Gastroesophageal sphincter (tissue), 4 donors: ENCODE measurements around the gene TMEM127. TPM values are rescaled to one million over a fixed set of nuclear protein-coding genes. Genes with fewer than 3 reads are reported as not detected.
"Not testable (repeated sequence)": the region's sequence is repeated elsewhere in the genome, so short reads cannot be mapped to it uniquely, and the experiment has no call there.

Source experiments
- ATAC-seq: fragments of 150-250 bp; one replicate; pipeline ENCODE4 v1.9.1; 2016; ENCODE audit warnings: mild to moderate bottlenecking, moderate library complexity
- H3K27ac ChIP-seq, 4 donors: fragments of 200-600 bp; sonication (generic) in 3 of 4; 1 replicate in 3 of 4; 2 replicates in 1 of 4; pipeline ENCODE4 v1.5.1; 2016 to 2019
- H3K27me3 ChIP-seq: fragments of 200-600 bp; sonication (generic); one replicate; pipeline ENCODE4 v1.5.1; 2019
- H3K36me3 ChIP-seq, 2 donors: fragments of 200-600 bp; sonication (generic); one replicate each; pipeline ENCODE4 v1.5.1; 2019; ENCODE audit warnings: control low read depth in 1 of 2
- H3K4me1 ChIP-seq, 3 donors: fragments of 200-600 bp; sonication (generic); 1 replicate in 2 of 3; 2 replicates in 1 of 3; pipeline ENCODE4 v1.5.1; 2016 to 2019; ENCODE audit warnings: control low read depth in 2 of 3
- H3K4me3 ChIP-seq, 2 donors: fragments of 200-600 bp; sonication (generic); one replicate each; pipeline ENCODE4 v1.5.1; 2019; ENCODE audit warnings: mild to moderate bottlenecking in 1 of 2, moderate library complexity in 1 of 2
- H3K9me3 ChIP-seq, 3 donors: fragments of 200-600 bp; sonication (generic); one replicate each; pipeline ENCODE4 v1.5.1; 2017 to 2019; ENCODE audit warnings: control low read depth in 2 of 3
- EP300 ChIP-seq: sonication (generic); formaldehyde crosslinking; IDR thresholded peaks from one replicate; pipeline ENCODE4 v1.6.1; 2017; ENCODE audit warnings: antibody characterized with exemption, mild to moderate bottlenecking
- POLR2A ChIP-seq, 2 donors: fragments of 450-650 bp; IDR thresholded peaks; one replicate each; pipeline ENCODE4 v1.6.1; 2017; ENCODE audit warnings: antibody characterized with exemption in 2 of 2, mild to moderate bottlenecking in 2 of 2, moderate library complexity in 1 of 2
- POLR2AphosphoS5 ChIP-seq: sonication (generic); formaldehyde crosslinking; IDR thresholded peaks from one replicate; pipeline ENCODE4 v1.6.1; 2017; ENCODE audit warnings: antibody characterized with exemption
- WGBS, 2 donors: methylation state at CpG; one replicate each; pipeline ENCODE4 v1.1.5; 2018; ENCODE audit warnings: low coverage in 1 of 2; 5-methylcytosine and 5-hydroxymethylcytosine counted together
- total RNA-seq, 4 donors: library from RNA; depleted of rRNA; stranded (reverse); fragments of >200 nt; gene quantifications; one replicate each; pipeline ENCODE4 v1.1.0, GENCODE V29; 2016
- TF ChIP-seq, protein P1 (sequence below), 4 experiments: fragments of 200-600 bp in 2 of 4; fragments of 450-650 bp in 2 of 4; sonication (generic) in 1 of 4; IDR thresholded peaks; one replicate each; pipeline ENCODE4 v1.5.1; 2017 to 2019; ENCODE audit warnings: antibody characterized with exemption in 4 of 4, mild to moderate bottlenecking in 2 of 4, moderate library complexity in 2 of 4

Gene TMEM127
- total RNA-seq, 4 donors from 2014 or later = 39.4 to 73.8 (median 43.9) TPM

DNA sequence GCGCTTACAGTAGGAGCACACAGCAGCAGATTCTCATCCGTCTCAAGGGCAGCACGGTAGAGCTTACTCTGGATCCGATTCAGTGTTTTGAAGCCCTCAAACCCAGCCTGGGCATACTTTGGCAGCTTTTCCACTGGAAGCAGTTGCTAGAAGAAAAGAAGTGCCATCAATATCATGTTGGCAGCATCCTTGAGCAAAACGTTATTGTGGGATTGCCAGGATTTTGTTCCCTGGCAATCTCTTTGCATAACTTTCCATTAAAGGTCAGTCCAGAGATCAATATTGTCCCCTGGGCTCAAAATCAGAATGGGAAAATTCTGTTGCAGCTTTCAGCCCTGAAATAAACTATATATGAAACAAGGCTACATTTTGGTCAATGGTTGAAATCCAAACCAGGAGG lies 31.1 kb upstream of the TMEM127 start:
- H3K4me1 ChIP-seq = peaks cover 0 to 11% (median 0%) of the 10 kb centered on the region in 3 donors
- no peak overlapping the region for H3K27ac ChIP-seq
- no peaks in the 10 kb centered on the region for H3K9me3 ChIP-seq
- H3K4me3 ChIP-seq = no peak overlapping the region
- ATAC-seq = no peak
- peaks cover 7 to 100% of the 10 kb centered on the region in 2 donors for H3K36me3 ChIP-seq
- H3K27me3 ChIP-seq = no peaks in the 10 kb centered on the region
- 71 to 100% methylated on average over 4 to 5 of the region's 5 CpGs for WGBS, 2 donors
- no peak for TF ChIP-seq POLR2A (IDR thresholded peaks at IDR 0.05)
- no peak for TF ChIP-seq EP300
- TF ChIP-seq POLR2AphosphoS5 = no peak
- TF ChIP-seq, protein P1, sequence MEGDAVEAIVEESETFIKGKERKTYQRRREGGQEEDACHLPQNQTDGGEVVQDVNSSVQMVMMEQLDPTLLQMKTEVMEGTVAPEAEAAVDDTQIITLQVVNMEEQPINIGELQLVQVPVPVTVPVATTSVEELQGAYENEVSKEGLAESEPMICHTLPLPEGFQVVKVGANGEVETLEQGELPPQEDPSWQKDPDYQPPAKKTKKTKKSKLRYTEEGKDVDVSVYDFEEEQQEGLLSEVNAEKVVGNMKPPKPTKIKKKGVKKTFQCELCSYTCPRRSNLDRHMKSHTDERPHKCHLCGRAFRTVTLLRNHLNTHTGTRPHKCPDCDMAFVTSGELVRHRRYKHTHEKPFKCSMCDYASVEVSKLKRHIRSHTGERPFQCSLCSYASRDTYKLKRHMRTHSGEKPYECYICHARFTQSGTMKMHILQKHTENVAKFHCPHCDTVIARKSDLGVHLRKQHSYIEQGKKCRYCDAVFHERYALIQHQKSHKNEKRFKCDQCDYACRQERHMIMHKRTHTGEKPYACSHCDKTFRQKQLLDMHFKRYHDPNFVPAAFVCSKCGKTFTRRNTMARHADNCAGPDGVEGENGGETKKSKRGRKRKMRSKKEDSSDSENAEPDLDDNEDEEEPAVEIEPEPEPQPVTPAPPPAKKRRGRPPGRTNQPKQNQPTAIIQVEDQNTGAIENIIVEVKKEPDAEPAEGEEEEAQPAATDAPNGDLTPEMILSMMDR (IDR thresholded peaks at IDR 0.05) = no peak

- peaks cover 13 to 100% of the 10 kb centered on the region in 2 donors for H3K36me3 ChIP-seq
- 71 to 81% methylated on average over 3 to 7 of the region's 8 CpGs for WGBS, 2 donors
- H3K27me3 ChIP-seq, ATAC-seq, H3K4me1 ChIP-seq, H3K27ac ChIP-seq, H3K4me3 ChIP-seq, H3K9me3 ChIP-seq: not testable (repeated sequence)
These were observed 28.5 kb upstream of the TMEM127 start for GRCh38 chr2:96294271-96294670.

- 56 to 86% methylated on average over 1 to 2 of the region's 5 CpGs for WGBS, 2 donors
- Histone ChIP-seq H3K9me3 (no peaks in the 10 kb centered on the region), H3K4me1 (no peaks in the 10 kb centered on the region), H3K4me3 (no peak overlapping the region), H3K27ac (no peak overlapping the region), H3K36me3 (peaks cover 8 to 100% of the 10 kb centered on the region in 2 donors), H3K27me3 (no peaks in the 10 kb centered on the region)
- TF ChIP-seq POLR2AphosphoS5 (no peak), EP300 (no peak), POLR2A (IDR thresholded peaks at IDR 0.05) (no peak)
- TF ChIP-seq, protein P1 (IDR thresholded peaks at IDR 0.05) = no peak
- no peak for ATAC-seq
These were observed 26.0 kb upstream of the TMEM127 start for GRCh38 chr2:96291751-96292150.

GRCh38 chr2:96287273-96287856 lies 21.6 kb upstream of the TMEM127 start:
- H3K27me3 ChIP-seq = no peaks in the 10 kb centered on the region
- no peaks in the 10 kb centered on the region for H3K4me1 ChIP-seq
- no peak overlapping the region for H3K4me3 ChIP-seq
- no peak for ATAC-seq
- TF ChIP-seq, protein P1 (IDR thresholded peaks at IDR 0.05) = no peak
- no peak for TF ChIP-seq POLR2A (IDR thresholded peaks at IDR 0.05)
- TF ChIP-seq EP300 = no peak
- TF ChIP-seq POLR2AphosphoS5 = no peak
- WGBS, 2 donors = 83 to 85% methylated on average over 4 to 5 of the region's 6 CpGs
- peaks cover 7 to 100% of the 10 kb centered on the region in 2 donors for H3K36me3 ChIP-seq
- H3K27ac ChIP-seq = no peak overlapping the region
- no peaks in the 10 kb centered on the region for H3K9me3 ChIP-seq

DNA sequence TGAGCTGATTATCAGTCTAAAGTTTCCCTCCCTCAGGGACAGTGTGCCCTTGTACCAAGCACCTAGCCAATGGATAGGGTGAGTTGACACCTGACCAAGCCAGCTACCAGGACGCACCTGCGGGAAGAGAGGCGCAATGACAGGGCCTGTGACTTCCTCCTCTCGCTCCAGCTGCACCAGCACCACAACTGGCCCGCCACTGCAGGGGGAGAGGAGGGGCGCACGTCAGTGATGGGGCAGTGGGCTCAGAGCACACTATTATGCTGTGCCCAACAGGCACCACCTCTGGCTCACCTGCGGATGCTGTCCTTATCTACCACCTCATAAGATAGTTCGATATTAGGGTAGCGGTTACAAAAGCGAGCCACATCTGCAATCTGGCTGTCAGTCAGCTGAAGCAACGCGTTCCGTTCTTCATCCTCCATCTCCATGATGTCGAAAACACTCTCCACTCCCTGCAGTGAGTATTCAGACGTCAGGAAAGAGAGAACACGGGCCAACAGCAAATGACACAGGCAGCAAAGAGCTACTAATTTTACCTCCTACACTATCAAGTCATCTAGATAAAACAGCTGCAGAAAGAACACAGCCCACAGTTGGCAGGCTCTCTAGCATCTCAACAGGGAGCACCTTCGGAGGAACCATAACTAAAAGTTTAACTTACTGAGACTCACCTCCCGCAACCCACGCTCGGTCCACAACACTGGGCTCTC lies 11.1 kb upstream of the TMEM127 start:
- WGBS, 2 donors = 90 to 98% methylated on average over 9 to 13 of the region's 21 CpGs
- Histone ChIP-seq H3K27me3 (no peaks in the 10 kb centered on the region), H3K4me3 (no peak overlapping the region), H3K27ac (no peak overlapping the region), H3K9me3 (no peaks in the 10 kb centered on the region), H3K36me3 (peaks cover 0 to 100% of the 10 kb centered on the region in 2 donors), H3K4me1 (no peaks in the 10 kb centered on the region)
- TF ChIP-seq, protein P1 (IDR thresholded peaks at IDR 0.05) = no peak
- TF ChIP-seq POLR2AphosphoS5 = no peak
- no peak for ATAC-seq
